RPMI8226 (cell line): ENCODE results near the gene CARD9.

Experiments
- DNase-seq: peaks from one replicate; pipeline ENCODE4 v3.0.0-alpha.2; 2015

Gene CARD9

DNA sequence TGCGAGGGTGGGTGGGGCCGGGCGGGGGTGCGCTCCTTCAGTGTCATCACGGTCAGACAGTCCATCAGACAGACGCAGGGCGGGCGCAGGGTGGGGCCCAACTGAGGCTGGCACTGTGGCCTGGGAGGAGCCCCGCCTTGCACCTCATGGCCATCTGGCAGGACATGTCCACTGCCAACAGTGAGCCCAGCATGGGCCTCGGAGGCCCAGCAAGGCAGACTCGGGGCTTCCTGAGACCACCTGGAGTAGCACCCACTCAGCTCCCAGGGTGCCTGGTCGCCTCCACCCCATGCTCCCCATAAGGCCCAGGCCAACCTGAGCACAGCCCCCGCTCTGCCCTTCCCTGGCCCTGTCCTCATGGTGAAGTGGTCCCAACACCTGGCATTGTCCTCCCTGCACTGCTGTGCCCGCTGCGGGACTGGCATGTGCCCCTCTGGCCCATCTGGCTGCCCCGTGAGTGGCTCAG is 54.7 kb downstream of the CARD9 start:
- no peak for DNase-seq

DNA sequence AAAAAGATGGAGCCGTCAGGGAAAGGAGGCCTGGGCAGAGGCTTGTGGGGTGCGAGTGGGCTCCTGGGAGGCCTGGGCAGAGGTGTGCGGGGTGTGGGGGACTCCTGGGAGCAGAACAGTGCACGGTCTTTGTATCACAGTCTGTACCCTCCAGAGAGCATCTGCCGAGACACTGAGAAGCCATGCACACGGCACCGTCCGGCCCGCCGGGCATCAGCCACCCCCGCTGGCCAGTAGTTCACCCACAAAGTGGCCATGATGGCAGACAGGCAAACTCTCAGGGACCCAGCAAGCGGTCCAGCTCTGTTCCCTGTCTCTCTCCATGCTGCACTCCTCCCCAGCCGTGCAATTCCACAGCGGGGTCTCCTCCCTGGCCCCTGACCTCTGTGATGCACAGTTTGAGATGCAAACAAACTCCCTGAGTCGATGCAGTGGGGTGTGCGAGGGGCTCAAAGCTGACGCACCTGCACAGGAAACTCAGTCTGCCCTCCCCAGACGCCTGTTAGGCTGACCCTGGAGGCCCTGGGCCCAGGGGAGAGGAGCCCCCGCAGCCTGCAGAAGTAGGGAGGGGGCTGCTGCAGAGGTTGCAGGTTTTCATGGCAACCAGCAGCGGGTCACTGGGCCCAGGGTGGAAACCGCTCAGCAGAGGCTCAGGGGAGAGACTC is 55.2 kb downstream of the CARD9 start:
- DNase-seq = no peak

DNA sequence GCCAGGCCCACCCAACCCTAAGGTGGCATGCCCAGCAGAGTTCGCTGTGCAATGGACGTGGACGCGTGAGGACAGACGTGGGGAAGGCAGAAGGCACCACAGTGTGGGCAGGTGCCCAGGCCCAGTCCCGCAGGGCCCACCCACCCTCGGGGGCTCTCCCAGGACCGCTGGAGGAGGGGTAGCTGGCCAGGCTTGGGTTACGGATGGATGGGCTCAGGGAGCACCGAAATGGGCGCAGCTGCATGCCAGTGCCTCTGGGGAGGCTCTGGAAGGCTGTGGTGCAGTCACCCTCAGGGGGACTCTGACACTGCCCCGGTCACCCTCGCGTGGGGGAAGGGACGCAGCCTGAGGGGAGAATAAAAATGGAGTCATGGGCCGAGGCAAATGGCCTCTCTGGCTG is 55.8 kb downstream of the CARD9 start:
- DNase-seq = no peak

DNA sequence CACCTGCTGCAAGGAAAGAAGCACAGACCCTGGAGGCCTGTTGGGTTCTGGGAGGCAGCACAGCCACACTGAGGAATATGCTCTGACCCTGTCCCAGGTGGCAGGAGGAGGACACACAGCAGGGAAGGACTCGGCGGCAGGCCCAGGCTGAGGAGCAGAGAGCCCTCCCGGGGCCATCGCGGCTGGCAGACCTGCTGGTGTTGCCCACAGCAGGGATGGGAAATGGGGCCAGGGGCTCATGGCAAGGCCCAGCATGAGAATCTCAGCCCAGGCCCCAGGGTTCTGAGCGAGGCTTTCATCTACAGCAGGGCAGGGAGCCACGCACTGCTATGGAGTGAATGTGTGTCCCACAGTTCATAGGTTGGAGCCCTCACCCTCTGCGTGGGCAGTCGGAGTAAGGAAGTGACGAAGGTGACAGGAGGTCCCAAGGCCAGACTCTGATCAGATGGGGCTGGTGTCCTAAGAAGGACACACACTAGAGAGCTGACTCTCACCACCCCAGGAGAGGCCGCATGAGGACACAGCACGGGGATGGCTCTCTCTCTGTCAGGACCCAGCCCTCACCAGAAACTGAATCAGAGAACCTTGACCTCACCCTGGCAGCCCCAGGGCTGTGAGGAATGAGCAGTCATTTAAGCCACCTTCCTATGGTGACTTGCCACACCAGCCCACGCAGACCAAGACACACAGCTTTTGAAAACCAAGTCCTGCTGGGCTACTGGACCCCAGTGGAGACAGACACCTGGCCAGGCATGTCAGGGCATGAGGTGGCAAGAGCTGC is 56.4 kb downstream of the CARD9 start:
- no peak for DNase-seq

DNA sequence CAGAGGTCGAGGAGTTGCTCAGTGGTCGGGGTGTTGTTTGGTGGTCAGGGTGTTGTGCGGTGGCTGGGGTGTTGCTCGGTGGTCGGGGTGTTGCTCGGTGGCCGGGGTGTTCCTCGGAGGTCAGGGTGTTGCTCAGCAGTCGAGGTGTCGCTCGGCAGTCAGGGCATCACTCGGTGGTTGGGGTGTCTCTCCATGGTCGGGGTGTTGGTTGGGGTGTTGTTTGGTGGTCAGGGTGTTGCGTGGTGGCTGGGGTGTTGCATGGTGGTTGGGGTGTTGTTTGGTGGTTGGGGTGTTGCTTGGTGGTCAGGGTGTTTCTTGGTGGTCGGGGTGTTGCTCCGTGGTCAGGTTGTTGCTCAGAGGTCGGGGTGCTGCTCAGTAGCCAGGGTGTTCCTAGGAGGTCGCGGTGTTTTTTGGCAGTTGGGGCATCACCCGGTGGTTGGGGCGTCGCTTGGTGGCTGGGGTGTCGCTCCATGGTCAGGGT is 57.2 kb downstream of the CARD9 start:
- no peak for DNase-seq

DNA sequence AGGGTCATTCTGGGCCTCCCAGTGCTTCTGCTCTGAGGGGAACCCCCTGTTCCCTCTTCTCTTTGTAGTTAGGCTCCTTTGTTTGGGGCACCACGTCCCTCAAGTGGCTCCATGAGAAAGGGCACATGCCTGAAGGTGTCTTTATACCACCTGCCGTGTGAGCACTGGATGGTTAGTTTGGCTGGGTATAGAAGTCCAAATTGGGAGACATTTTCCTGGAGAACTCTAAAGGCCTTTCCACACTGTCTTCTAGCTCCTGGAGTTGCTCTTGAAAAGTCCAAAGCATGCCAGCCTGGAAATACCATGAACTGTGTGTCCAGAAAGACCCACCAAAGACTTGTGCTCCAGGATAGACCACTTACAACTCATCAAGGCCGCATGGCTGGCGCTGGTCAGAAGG is 58.5 kb downstream of the CARD9 start:
- no peak for DNase-seq

DNA sequence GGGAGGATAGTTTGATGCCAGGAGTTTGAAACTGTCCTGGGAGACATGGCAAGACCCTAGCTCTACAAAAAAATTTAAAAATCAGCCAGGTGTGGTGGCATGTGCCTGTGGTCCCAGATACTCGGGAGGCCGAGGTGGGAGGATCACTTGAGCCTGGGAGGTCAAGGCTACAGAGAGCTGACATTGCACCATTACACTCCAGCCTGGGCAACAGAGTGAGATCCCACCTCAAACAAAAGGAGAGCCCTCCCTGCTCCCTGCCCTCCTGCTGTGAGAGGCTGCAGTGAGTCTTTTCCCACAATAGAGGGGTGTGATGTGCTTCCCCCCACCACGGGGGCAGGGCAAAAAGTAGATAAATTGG is 59.4 kb downstream of the CARD9 start:
- DNase-seq = no peak
